Stimulated activated naive B cell treated with anti-CD40 and anti-IgM and Interleukin-4, amounts not matched to agents 10 μg/mL and 1 μg/mL and 100 μg/mL, for 72 hours (primary cell): Measurements from ENCODE around the gene PIEZO1.

ENCODE experiments used
- ATAC-seq, 2 donors: fragments of 150-1000 bp; cut with Tn5 transposase; replicated peaks; 2 replicates each; pipeline ENCODE4 v1.10.0; 2021; ENCODE audit warnings: moderate library complexity in 1 of 2
- DNase-seq: peaks from one replicate; pipeline ENCODE4 v3.0.0; 2021
- H3K27ac Mint-ChIP-seq: one replicate; pipeline ENCODE4 v1.8.0; 2022; ENCODE audit warnings: mild to moderate bottlenecking, mixed read lengths
- H3K27me3 Mint-ChIP-seq, 2 donors: one replicate each; pipeline ENCODE4 v1.8.0; 2022; ENCODE audit warnings: mixed read lengths in 2 of 2
- H3K36me3 Mint-ChIP-seq, 2 donors: one replicate each; pipeline ENCODE4 v1.8.0; 2022; ENCODE audit warnings: mixed read lengths in 2 of 2, mild to moderate bottlenecking in 1 of 2
- H3K4me1 Mint-ChIP-seq, 2 donors: one replicate each; pipeline ENCODE4 v1.8.0; 2022; ENCODE audit warnings: mixed read lengths in 2 of 2, mild to moderate bottlenecking in 1 of 2
- H3K4me3 Mint-ChIP-seq, 2 donors: one replicate each; pipeline ENCODE4 v1.8.0; 2022; ENCODE audit warnings: mild to moderate bottlenecking in 2 of 2, mixed read lengths in 2 of 2, moderate library complexity in 1 of 2
- H3K9me3 Mint-ChIP-seq, 2 donors: one replicate each; pipeline ENCODE4 v1.8.0; 2022; ENCODE audit warnings: mixed read lengths in 2 of 2, mild to moderate bottlenecking in 1 of 2

Gene PIEZO1

GRCh38 chr16:88690341-88691128, 94.5 kb downstream of the PIEZO1 start:
- no peaks in the 10 kb centered on the region for H3K27me3 Mint-ChIP-seq
- H3K36me3 Mint-ChIP-seq, result peaks cover 6 to 7% of the 10 kb centered on the region in 2 donors
- H3K4me1 Mint-ChIP-seq, result peaks cover 18 to 63% of the 10 kb centered on the region in 2 donors
- DNase-seq (no peak), ATAC-seq (no peak)
- no peaks in the 10 kb centered on the region for H3K9me3 Mint-ChIP-seq
- H3K4me3 Mint-ChIP-seq, result no peak overlapping the region
- peak overlapping the region; percentile 83 for H3K27ac Mint-ChIP-seq

- peak overlapping the region; percentile 31 for H3K27ac Mint-ChIP-seq
- DNase-seq (no peak), ATAC-seq (no peak)
- no peaks in the 10 kb centered on the region for H3K9me3 Mint-ChIP-seq
- H3K27me3 Mint-ChIP-seq, result no peaks in the 10 kb centered on the region
- H3K4me1 Mint-ChIP-seq, result peaks cover 19 to 73% of the 10 kb centered on the region in 2 donors
- H3K4me3 Mint-ChIP-seq, result no peak overlapping the region
- peaks cover 0 to 1% of the 10 kb centered on the region in 2 donors for H3K36me3 Mint-ChIP-seq
Observed at GRCh38 chr16:88688013-88688778, 96.8 kb downstream of the PIEZO1 start.

DNA sequence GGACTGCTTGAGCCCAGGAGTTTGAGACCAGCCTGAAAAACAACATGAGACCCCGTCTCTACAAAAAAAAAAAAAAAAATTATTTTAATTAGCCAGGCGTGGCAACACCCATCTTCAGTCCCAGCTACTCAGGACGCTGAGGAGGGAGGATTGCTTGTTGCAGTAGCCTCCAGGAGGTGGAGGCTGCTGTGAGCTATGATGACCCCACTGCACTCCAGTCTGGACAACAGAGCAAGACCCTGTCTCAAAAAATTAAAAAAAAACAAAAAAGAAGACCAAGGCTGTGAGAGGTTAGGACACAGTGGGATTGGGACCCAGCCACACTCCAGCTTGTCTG, 97.4 kb downstream of the PIEZO1 start:
- Mint-ChIP-seq H3K4me3 (no peak overlapping the region), H3K27me3 (no peaks in the 10 kb centered on the region), H3K9me3 (no peaks in the 10 kb centered on the region), H3K27ac (no peak overlapping the region), H3K4me1 (peaks cover 19 to 74% of the 10 kb centered on the region in 2 donors), H3K36me3 (peaks cover 0 to 1% of the 10 kb centered on the region in 2 donors)
- ATAC-seq (no peak), DNase-seq (no peak)

DNA sequence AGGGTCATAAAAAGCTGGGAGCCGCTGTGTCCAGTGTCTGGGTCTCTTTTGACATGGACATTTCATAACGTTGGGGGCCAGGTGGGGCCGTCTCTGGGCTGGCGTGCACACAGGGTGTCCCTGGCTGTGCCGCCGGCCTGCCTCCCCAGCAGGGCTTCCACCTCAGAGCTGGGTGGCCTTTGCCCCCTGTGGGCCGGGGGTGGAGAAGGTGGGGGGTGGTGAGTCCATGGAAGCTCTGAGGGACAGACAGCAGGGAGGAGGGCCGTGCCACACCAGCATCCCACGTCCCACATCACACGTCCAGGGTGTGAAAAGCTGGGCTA, 97.8 kb downstream of the PIEZO1 start:
- Mint-ChIP-seq H3K27ac (no peak overlapping the region), H3K36me3 (peaks cover 0 to 1% of the 10 kb centered on the region in 2 donors), H3K9me3 (no peaks in the 10 kb centered on the region), H3K27me3 (no peaks in the 10 kb centered on the region), H3K4me1 (peaks cover 21 to 74% of the 10 kb centered on the region in 2 donors), H3K4me3 (peak overlapping the region in 1 of 2 donors; percentile 44)
- ATAC-seq (no peak), DNase-seq (no peak)

GRCh38 chr16:88686439-88687253, 98.4 kb downstream of the PIEZO1 start, which contains the start of gene SNAI3:
Gene SNAI3 (minus strand): TSS chr16:88686507. CDS start chr16:88686406, 101 bp downstream.
- DNase-seq (peak; percentile 86), ATAC-seq (peak; percentile 66 to 73)
- Mint-ChIP-seq H3K36me3 (peaks cover 0 to 1% of the 10 kb centered on the region in 2 donors), H3K27ac (peak within 1 kb of the TSS; percentile 81), H3K4me3 (peak within 1 kb of the TSS; percentile 83 to 92), H3K27me3 (no peaks in the 10 kb centered on the region), H3K9me3 (no peaks in the 10 kb centered on the region), H3K4me1 (peaks cover 23 to 74% of the 10 kb centered on the region in 2 donors)

DNA sequence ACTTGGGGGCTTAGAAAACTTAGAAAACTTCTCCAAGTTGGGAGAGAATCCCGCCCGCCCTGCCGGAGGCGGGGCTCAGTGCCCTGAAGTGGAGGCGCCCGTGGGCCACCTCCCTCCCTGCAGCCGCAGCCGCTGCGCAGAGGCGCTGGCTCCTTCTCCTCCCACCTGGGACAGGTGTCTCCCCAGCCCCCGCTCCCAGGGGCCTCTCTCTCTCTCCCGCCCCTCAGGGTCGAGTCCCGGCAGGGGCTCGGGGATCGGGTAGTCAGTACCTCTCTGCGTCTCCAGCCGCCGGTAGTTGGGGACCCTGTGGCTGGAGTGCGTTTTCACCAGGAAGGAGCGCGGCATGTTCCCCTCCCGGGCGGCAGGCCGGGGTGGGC, 99.0 kb downstream of the PIEZO1 start:
- Mint-ChIP-seq H3K36me3 (peaks cover 0 to 1% of the 10 kb centered on the region in 2 donors), H3K4me1 (peaks cover 27 to 74% of the 10 kb centered on the region in 2 donors), H3K27ac (peak overlapping the region; percentile 81), H3K4me3 (peak overlapping the region; percentile 83 to 92), H3K27me3 (no peaks in the 10 kb centered on the region), H3K9me3 (no peaks in the 10 kb centered on the region)
- peak; percentile 5 to 11 for ATAC-seq
- no peak for DNase-seq

- H3K9me3 Mint-ChIP-seq, result no peaks in the 10 kb centered on the region
- DNase-seq, result no peak
- H3K36me3 Mint-ChIP-seq, result peaks cover 0 to 4% of the 10 kb centered on the region in 2 donors
- H3K4me1 Mint-ChIP-seq, result peaks cover 25 to 74% of the 10 kb centered on the region in 2 donors
- ATAC-seq, result no peak
- peak overlapping the region; percentile 56 for H3K27ac Mint-ChIP-seq
- H3K4me3 Mint-ChIP-seq, result peak overlapping the region; percentile 83 to 92
- H3K27me3 Mint-ChIP-seq, result no peaks in the 10 kb centered on the region
Observed at GRCh38 chr16:88685156-88686061, 99.6 kb downstream of the PIEZO1 start.

DNA sequence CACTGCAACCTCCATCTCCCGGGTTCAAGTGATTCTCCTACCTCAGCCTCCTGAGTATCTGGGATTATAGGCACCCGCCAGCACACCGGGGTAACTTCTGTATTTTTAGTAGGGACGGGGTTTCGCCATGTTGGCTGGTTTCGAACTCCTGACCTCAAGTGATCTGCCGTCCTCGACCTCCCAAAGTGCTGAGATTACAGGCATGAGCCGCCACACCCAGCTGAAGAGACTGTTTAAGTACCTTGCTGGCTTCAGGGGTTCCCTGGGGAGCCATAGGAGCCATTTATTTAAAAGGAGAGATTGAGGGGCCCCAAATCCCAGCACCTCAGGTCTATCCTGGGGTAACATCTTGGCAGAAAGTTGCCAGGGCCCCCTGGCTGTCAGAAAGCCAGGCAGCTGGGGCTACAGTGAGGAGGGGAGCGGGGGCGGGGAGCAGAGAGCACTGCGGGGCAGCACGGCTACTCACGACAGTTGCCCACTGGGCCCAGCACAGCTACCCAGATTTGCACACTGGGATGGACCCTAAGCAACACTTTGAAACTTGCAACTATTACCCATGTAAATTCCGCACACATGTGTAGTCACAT, 100.4 kb downstream of the PIEZO1 start:
- H3K4me1 Mint-ChIP-seq, result peaks cover 24 to 75% of the 10 kb centered on the region in 2 donors
- H3K27ac Mint-ChIP-seq, result peak overlapping the region; percentile 20
- no peak overlapping the region for H3K4me3 Mint-ChIP-seq
- no peak for DNase-seq
- ATAC-seq, result no peak
- H3K36me3 Mint-ChIP-seq, result peaks cover 0 to 4% of the 10 kb centered on the region in 2 donors
- H3K27me3 Mint-ChIP-seq, result no peaks in the 10 kb centered on the region
- no peaks in the 10 kb centered on the region for H3K9me3 Mint-ChIP-seq

DNA sequence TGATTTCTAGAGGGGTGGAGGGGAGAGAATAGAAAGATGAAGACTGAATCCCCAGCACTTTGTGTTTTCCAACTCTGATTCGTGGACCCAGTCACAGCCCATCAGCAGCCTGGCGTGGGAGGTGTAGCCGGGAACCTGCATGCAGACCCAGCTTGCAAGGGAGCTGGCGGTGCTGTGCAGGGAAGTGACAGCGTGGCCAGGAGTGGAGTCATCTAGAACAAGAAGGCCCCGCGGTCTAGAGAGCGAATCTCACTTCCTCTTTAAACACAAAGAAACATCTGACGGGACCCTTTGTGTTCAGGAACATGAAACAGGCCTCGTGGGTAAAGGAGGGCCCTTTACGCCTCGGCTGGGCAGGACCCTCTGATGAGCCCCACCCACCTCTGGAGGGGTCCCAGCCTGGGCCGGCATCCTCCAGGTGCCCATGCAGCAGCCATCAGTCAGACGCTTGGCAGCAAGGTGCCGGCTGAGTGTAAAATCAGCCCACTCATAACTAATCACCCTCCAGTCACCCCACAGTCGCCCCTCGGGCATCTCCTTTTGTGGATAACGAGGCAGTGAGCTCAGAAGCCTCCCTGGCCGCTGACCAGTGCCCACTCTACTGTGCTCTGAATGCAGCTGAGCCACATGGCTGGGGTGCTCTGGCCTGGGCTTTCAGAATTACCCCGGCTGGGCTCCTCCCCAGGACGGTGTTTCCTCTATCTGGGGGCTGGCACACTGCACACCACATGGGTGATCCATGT, 103.1 kb downstream of the PIEZO1 start:
- H3K4me1 Mint-ChIP-seq, result peaks cover 23 to 55% of the 10 kb centered on the region in 2 donors
- DNase-seq, result peak; percentile 87
- no peaks in the 10 kb centered on the region for H3K27me3 Mint-ChIP-seq
- peak overlapping the region; percentile 62 to 80 for H3K4me3 Mint-ChIP-seq
- H3K27ac Mint-ChIP-seq, result peak overlapping the region; percentile 99
- H3K36me3 Mint-ChIP-seq, result peaks cover 0 to 8% of the 10 kb centered on the region in 2 donors
- H3K9me3 Mint-ChIP-seq, result no peaks in the 10 kb centered on the region
- peak; percentile 89 for ATAC-seq

DNA sequence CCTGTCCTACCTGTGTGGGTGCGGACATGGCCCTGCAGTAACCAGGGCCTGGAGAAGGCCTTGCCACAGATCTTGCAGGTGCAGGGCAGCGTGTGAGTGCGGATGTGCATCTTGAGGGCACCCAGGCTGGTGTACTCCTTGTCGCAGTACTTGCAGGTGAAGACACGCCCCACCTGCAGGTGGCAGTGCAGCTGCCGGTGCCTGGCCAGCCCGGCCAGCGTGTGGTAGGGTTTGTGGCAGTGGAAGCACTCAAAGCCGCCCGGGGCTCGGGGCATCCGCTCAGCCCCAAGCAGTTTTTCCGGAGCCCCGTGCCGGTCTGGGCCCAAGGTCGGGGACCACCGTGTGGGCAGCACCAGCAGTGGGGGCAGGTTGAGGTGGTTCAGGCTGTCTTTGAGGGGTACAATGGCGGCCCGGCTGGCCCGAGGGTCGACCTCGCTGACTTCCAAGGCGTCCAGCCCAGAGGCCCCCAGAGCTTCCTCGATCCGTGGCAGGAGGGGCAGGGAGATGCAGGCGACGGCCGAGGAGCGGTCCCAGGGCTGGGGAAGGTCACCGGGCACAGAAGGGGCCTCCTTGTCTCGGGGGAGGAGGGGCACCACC, 103.8 kb downstream of the PIEZO1 start:
- peaks cover 0 to 13% of the 10 kb centered on the region in 2 donors for H3K36me3 Mint-ChIP-seq
- H3K9me3 Mint-ChIP-seq, result no peaks in the 10 kb centered on the region
- no peak for DNase-seq
- no peaks in the 10 kb centered on the region for H3K27me3 Mint-ChIP-seq
- peak overlapping the region; percentile 99 for H3K27ac Mint-ChIP-seq
- H3K4me1 Mint-ChIP-seq, result peaks cover 23 to 52% of the 10 kb centered on the region in 2 donors
- ATAC-seq, result peak; percentile 25 to 40
- H3K4me3 Mint-ChIP-seq, result peak overlapping the region; percentile 62 to 80

GRCh38 chr16:88680554-88681083, 104.4 kb downstream of the PIEZO1 start:
- peaks cover 4 to 13% of the 10 kb centered on the region in 2 donors for H3K36me3 Mint-ChIP-seq
- no peak for DNase-seq
- H3K4me1 Mint-ChIP-seq, result peaks cover 23 to 51% of the 10 kb centered on the region in 2 donors
- H3K4me3 Mint-ChIP-seq, result peak overlapping the region in 1 of 2 donors; percentile 62
- no peaks in the 10 kb centered on the region for H3K27me3 Mint-ChIP-seq
- no peaks in the 10 kb centered on the region for H3K9me3 Mint-ChIP-seq
- no peak for ATAC-seq
- no peak overlapping the region for H3K27ac Mint-ChIP-seq
